PFSK-1 (cell line): Measurements from ENCODE around the gene LHX2.

Source experiments
- FOXP2 ChIP-seq: optimal IDR thresholded peaks from 2 replicates; pipeline ENCODE3; 2011; ENCODE audit warnings: borderline replicate concordance, control low read depth, inconsistent platforms; ENCODE audit not compliant: insufficient read depth; ENCODE audit errors: extremely low read length, extremely low read depth
- POLR2AphosphoS5 ChIP-seq: IDR thresholded peaks from 2 replicates; pipeline ENCODE4 v1.6.1; 2012; ENCODE audit warnings: low read depth, mild to moderate bottlenecking, control low read depth, low read length, moderate library complexity
- REST ChIP-seq, 2 experiments: IDR thresholded peaks; 2 replicates each; pipeline versions ENCODE4 v1.6.1 to v1.8.0; 2011 to 2012; ENCODE audit warnings: low read depth in 2 of 2, low read length in 2 of 2, control low read depth in 1 of 2, inconsistent platforms in 1 of 2, mild to moderate bottlenecking in 1 of 2, moderate library complexity in 1 of 2; ENCODE audit not compliant: insufficient read depth in 1 of 2
- SIN3A ChIP-seq: IDR thresholded peaks from 2 replicates; pipeline ENCODE4 v1.6.1; 2012; ENCODE audit warnings: mild to moderate bottlenecking, low read length, moderate library complexity, borderline replicate concordance; ENCODE audit not compliant: insufficient read depth
- TAF1 ChIP-seq: IDR thresholded peaks from 2 replicates; pipeline ENCODE4 v1.6.1; 2012; ENCODE audit warnings: low read length, control low read depth, borderline replicate concordance; ENCODE audit not compliant: insufficient read depth

Gene LHX2

GRCh38 chr9:124010303-124010664 is 1.3 kb upstream of the LHX2 start:
- no peak for TF ChIP-seq TAF1
- TF ChIP-seq POLR2AphosphoS5: no peak
- TF ChIP-seq REST (IDR thresholded peaks at IDR 0.05; ENCODE audit: insufficient read depth in 1 of 2, low read depth in 2 of 2, low read length in 2 of 2): no peak
- no peak for TF ChIP-seq FOXP2
- TF ChIP-seq SIN3A: no peak

GRCh38 chr9:124010665-124011321 is 775 bp upstream of the LHX2 start:
- no peak for TF ChIP-seq TAF1
- no peak for TF ChIP-seq SIN3A
- no peak for TF ChIP-seq REST (IDR thresholded peaks at IDR 0.05; ENCODE audit: insufficient read depth in 1 of 2, low read depth in 2 of 2, low read length in 2 of 2)
- no peak for TF ChIP-seq POLR2AphosphoS5

GRCh38 chr9:124012368-124013301 is 1.1 kb downstream of the LHX2 start:
- TF ChIP-seq POLR2AphosphoS5 (no peak), SIN3A (no peak)

GRCh38 chr9:124013309-124014210 is 2.0 kb downstream of the LHX2 start:
- no peak for TF ChIP-seq POLR2AphosphoS5
- no peak for TF ChIP-seq SIN3A

- TF ChIP-seq REST (IDR thresholded peaks at IDR 0.05; ENCODE audit: insufficient read depth in 1 of 2, low read depth in 2 of 2, low read length in 2 of 2) (no peak), FOXP2 (no peak), TAF1 (no peak), POLR2AphosphoS5 (no peak), SIN3A (no peak)
Measured at GRCh38 chr9:124014211-124014955, 2.8 kb downstream of the LHX2 start.
